ENCODE data around the gene CNTROB.
"Not testable (repeated sequence)": the region's sequence is repeated elsewhere in the genome, so short reads cannot be mapped to it uniquely, and the experiment has no call there.

CNTROB gene

DNA sequence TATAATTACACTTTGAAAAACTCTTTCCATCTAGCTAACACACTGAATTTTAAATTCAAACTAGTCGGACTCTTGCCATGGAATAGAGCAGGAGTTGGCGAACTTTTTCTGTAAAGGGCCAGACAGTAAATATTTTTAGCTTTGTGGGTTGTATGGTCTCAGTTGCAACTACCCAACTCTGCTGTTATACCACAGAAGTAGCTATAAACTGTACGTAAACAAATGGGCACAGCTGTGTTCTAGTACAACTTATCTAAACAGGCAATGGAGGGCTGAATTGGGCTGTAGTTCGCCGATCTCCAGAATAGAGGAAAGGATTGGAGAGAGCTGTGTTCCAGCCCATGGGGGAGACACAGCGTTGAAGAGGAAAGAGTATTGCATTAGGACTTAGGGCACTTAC is 8.7 kb downstream of the CNTROB start:
- no peak for DNase-seq (ENCODE audit: low spot score)

DNA sequence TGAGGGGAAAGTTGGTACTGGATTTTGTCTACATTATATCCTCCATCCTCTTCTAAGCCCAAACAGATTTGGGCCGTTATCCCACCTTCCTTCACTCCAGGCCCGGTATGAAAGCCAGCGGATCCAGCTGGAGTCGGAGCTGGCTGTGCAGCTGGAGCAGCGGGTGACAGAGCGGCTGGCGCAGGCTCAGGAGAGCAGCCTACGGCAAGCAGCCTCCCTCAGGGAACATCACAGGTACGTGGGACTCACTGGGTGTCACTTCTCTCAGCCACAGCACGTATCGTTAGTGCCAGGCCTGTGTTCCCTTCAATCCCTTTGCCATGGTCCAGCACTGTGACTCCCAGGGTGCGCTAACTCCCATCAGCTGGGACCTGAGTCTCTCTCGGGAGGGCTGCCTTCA is 11.3 kb downstream of the CNTROB start:
- no peak for DNase-seq (ENCODE audit: low spot score)

DNA sequence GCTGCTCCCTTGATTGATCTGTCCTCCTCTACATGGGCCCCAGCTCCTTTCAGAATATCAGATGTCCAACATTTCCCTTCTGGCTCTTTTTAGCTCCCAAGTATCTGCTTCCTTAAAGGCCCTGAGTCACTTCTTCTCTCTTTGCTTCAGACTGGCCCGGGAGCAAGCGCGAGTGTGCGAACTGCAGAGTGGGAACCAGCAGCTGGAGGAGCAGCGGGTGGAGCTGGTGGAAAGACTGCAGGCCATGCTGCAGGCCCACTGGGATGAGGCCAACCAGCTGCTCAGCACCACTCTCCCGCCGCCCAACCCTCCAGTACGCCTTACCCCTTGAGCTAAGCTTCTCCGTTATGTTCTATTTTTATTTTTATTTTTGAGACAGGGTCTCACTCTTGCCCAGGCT is 12.3 kb downstream of the CNTROB start:
- no peak for DNase-seq (ENCODE audit: low spot score)

DNA sequence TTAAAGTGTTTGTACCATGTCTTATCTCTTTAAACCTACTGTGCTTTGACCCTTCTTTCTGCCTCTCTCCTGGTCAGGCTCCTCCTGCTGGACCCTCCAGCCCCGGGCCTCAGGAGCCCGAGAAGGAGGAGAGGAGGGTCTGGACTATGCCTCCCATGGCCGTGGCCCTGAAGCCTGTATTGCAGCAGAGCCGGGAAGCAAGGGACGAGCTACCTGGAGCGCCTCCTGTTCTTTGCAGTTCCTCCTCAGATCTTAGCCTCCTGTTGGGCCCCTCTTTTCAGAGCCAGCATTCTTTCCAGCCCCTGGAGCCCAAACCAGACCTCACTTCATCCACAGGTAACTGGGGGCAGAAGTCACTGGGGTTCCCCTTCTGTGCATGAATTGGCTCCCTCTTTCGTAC is 13.6 kb downstream of the CNTROB start:
- no peak for DNase-seq (ENCODE audit: low spot score)

DNA sequence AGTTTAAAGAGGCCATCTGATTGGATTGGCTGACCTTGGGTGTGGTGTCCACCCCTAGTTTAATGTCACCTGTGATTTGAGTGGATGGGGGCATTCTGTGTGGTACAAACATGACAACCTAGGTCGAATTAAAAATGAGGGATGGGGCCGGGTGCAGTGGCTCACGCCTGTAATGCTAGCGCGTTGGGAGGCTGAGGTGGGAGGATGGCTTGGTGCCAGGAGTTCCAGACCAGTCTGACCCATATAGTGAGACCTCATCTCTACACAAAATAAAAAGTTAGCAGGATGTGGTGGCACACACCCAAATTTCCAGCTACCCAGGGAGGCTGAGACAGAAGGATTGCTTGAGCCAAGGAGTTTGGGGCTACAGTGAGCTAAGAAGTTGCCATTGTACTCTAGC is 14.4 kb downstream of the CNTROB start:
- DNase-seq (ENCODE audit: low spot score), result no peak

DNA sequence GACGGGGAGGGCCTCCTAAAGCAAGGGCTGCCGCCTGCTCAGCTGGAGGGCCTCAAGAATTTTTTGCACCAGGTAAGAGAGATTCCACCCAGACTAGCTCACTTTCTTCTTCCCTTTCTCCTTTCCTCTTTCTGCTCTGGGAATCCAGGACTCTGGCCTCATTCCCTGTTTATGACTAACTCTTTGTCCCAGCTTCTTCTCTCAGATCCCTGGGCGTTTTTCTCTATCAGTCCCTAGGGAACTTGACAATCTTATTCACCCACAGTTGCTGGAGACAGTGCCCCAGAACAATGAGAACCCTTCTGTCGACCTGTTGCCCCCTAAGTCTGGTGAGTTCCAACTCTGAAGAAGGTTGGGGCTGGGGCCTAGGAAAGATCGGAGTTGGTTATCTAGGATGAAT is 15.6 kb downstream of the CNTROB start:
- peak; percentile 30 for DNase-seq (ENCODE audit: low spot score)

DNA sequence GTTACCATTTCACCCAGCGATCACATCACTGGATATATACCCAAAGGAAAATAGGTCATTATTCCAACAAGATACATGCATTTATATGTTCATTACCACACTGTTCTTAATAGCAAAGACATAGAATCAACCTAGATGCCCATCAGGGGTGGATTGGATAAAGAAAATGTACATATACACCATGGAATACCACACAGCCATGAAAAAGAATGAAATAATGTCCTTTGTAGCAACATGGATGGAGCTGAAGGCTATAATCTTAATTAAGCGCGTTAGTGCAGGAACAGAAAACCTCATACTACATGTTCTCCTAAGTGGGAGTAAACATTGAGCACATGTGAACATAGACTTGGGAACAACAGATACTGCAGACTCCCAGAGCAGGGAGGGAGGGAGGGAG is 18.6 kb downstream of the CNTROB start:
- DNase-seq (ENCODE audit: low spot score), result no peak

DNA sequence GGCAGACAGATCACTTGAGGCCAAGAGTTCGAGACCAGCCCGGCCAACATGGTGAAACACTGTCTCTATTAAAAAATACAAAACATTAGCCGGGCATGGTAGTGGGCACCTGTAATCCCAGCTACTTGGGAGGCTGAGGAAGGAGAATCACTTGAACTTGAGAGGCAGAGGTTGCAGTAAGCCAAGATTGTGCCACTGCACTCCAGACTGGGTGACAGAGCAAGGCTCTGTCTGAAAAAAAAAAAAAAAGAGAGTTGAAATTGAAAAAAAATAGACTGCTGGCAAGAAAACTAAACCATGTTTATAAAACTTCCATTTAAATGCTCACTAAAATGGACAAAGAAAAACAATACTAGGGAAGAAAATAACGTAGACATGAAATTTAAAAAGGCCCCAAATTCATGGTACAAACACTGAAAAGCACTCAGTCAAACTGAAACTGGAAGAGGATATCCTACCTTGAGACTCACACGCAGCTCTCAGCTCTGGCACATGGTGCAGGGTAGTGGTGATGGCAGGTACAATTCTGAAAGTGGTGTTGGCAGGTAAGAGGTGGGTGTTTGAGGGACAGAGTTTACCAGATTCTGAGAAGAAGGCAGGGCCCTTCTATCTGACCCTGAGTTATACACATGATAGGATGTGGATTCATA is 19.3 kb downstream of the CNTROB start:
- DNase-seq (ENCODE audit: low spot score), result no peak

DNA sequence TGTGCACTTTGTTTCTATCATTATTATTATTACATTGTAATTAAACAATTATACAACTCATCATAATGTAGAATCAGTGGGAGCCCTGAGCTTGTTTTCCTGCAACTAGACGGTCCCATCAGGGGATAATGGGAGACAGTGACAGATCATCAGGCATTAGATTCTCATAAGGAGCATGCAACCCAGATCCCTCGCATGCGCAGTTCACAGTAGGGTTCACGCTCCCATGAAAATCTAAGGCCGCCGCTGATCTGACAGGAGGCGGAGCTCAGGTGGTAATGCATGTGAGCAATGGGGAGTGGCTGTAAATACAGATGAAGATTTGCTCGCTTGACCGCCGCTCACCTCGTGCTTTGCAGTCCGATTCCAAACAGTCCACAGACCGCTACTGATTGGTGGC is 21.3 kb downstream of the CNTROB start:
- not testable (repeated sequence) for DNase-seq (ENCODE audit: low spot score)

DNA sequence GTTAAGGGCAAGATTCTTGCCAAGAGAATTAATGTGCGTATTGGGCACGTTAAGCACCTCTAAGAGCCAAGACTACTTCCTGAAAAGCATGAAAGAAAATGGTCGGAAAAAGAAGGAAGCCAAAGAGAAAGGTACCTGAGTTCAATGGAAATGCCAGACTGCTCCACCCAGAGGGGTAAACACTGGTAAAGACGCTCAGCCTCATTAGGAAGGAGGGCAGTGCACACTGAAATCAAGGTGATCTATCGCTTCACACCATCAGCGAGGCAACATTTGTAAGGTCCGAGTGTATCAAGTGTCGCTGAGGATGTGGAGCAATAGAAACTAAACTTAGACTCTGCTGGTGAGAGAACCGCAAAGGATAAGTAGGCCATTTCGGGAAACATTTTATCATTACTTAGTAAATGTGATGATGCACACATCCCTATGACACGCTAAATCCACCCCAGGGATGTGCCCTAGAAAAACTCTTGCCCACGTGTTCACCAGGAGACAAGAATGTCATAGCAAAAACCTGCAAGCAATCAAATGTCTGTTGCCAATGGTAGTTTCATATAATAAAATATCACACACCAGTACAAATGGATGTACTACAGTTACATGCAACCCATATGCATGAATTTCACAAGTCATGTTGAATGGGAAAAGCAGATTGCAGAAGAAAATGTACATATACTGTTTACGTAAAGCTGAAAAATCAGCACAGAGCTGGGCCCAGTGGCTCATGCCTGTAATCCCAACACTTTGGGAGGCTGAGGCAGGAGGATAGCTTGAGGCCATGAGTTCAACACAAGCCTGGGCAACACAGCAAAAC is 23.6 kb downstream of the CNTROB start:
- no peak for DNase-seq (ENCODE audit: low spot score)

DNA sequence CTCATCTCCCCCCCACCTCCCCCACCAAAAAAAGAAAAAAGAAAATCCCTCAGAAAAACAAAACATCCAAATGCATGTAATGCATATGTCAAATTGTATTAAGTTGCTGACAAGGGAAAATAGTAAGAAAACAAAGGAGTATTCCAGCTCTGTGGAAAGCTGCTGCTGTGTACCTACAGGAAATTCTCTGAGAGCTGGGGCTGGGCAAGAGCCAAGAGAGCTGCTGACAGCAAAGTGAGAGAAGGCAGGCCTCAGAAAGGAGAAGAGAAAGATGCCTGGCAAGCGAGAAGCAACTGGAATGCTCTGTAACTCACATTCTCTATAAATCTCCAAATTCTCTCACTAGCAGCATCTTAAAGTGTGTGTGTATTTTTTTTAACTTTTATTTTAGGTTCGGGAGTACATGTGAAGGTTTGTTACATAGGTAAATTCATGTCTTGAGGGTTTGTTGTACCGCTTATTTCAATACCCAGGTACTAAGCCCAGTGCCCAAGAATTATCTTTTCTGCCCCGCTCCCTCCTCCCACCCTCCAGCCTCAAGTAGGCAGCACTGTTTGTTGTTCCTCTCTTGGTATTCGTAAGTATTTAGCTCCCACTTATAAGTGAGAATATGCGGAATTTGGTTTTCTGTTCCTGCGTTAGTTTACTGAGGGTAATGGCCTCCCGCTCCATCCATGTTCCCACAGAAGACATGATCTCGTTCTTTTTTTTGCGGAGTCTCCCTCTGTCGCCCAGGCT is 24.4 kb downstream of the CNTROB start:
- no peak for DNase-seq (ENCODE audit: low spot score)

DNA sequence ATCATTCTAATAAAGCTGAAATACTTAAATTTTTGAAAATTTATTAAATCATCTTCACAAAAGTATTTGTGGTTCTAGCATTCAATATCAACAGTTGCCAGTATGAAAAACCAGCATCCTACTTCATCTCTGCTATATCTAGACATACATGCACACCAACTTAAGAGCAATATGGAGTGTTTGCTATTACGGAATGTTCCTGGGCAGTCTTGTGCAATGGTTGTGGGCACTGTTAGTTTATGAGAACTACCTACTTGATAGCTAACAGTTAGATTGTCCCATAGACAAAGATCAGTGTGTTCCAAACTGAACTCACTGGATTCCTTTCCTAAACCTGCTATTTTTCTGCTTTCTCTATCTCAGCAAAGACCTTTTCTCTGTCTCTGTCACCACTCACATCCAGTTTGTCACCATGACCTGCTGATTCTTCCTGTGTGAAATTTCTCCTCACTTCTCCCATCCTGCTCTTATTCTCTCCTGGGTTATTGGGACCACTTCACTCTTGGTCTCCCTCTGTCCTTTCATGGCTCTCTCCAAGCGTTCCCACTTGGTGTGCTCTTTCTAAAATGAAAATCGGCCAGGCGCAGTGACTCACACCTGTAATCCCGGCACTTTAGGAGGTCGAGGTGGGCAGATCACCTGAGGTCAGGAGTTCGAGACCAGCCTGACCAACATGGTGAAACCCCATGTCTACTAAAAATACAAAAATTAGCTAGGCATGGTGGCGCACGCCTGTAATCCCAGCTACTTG is 27.7 kb downstream of the CNTROB start:
- DNase-seq (ENCODE audit: low spot score), result no peak

DNA sequence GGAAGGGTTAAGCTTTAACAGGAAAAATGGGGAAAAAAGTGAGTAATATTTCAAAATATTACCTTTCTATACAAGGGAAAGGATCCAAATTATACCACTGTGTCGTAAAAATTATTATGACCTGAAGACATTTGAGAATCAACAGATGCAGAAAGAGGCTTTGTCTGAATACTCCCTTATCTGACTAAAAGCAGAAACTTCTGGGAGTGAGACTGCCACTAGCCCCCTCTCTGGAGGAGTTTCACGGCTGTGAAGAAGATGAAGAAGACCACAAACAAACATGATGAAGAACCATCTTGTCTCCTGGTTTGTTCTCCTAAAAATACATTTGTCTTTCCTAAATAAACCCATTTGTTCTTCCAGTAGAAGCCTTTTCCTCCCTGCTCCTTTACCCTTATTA is 29.4 kb downstream of the CNTROB start:
- DNase-seq (ENCODE audit: low spot score), result no peak

DNA sequence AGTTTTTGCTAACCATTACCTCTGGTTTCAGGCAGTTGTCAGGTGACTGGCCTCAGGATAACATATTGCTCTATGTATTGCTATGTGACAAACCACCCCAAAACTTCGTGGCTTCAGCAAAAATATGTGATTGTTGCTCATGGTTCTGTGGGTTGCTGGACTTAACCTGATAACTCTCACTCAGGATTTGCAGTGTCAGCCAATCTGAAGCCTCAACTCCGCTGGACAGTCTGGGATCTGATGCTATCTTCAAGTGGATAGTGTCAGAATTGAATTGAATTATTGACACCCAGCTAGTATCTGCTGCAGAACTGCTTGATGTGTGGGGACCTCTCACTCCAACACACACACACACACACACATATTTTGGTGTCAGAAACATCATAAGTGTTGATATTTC is 35.7 kb downstream of the CNTROB start:
- no peak for DNase-seq (ENCODE audit: low spot score)

DNA sequence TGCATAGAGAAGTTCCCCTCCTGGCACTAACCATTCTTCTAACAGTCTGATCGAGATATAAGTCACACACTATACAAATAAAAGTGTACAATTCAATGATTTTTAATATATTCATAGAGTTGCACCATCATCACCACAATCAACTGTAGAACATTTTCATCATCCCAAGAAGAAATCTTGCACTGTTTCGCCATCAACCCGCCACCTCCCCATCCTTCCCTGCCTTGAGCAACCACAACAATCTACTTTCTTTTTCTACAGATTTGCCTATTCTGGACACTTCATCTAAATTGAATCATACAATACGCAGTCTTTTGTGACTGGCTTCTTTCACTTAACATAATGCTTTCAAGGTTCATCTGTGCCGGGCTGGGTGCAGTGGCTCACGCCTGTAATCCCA is 37.4 kb downstream of the CNTROB start:
- no peak for DNase-seq (ENCODE audit: low spot score)

DNA sequence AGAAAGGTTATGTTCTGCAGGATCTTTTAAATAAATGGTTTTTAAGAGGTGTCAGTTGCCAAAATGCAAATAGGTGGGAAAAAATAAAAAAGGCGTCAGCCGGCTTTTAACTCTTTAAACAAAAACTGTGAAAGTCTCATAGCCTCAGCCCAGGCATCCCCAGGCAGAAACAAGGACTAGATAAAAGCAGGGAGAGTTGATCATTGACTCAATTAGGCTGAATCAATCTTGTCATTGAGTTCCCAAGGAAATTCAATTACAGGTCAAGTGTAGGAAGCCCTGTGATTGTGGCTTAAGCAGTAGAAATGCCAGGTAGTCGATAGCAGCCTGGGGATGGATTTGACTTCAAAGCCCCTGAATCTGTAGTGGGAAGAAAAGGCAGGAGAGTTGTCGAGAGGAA is 39.6 kb downstream of the CNTROB start:
- no peak for DNase-seq (ENCODE audit: low spot score)

DNA sequence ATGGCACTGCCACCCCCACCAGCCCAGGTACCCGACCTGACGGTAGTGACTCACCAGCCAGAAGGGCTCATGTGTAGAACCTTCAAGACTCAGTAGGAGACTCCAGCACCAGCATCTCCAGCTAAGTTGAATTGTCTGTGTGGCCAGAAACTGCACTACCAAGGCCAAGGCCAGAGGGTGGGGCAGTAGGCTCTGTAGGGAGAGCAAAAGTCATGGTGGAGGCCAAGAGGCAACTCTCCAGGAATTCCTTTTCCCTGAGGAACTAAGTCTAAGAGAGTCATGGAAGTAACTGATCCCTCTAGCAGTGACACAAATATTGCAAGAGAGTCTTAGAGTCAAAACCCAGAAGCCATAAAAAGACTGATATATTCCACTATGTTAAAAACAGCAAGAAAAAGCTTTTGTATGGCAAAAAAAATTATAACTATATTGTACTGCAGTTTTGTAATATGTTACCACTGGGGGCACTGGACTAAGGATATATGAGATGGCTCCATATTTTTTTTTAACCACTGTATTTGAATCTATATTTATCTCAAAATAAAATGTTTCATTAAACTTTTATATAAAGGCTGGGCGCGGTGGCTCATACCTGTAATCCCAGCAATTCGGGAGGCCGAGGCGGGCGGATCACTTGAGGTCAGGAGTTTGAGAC is 40.3 kb downstream of the CNTROB start:
- DNase-seq (ENCODE audit: low spot score), result no peak

DNA sequence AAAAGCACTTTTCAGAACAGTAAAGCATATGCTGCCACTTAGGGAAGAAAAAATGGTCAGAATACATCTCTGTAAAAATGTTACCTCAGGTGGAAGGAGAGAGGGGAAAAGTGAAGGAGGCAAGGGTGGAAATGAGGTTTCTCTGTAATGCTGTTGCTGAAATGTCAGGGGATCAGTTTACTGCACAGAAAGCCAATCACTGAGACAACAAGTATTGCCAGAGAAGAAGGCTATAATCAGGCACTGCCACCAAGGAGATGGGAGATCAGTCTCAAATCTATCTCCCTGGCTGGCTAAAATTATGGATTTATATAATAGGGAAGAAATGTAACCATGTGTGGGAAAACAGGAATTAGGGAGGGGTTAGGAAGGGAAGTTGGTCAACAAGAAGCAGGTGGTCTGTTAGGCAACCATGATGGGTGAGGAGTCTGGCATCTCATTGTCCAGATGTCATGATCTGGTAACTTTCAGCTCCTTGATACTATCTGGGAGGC is 42.7 kb downstream of the CNTROB start:
- no peak for DNase-seq (ENCODE audit: low spot score)

DNA sequence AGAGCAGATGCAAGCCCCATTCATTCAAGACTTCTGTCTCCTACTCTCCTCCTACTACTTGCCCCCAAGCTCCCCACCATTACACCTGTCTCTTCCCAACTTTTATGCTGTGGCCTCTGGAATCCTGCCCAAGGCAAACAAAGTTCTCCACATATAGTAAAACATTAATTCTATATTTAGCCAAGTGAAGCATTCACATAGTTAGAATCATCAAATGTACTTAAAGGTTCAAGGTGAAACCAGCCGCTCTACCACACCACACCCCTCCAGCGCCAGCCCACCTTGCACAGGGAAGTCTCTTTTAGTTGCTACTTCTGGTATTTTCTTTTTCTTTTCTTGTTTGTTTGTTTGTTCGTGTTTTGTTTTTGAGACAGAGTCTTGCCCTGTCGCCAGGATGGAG is 45.0 kb downstream of the CNTROB start:
- no peak for DNase-seq (ENCODE audit: low spot score)

DNA sequence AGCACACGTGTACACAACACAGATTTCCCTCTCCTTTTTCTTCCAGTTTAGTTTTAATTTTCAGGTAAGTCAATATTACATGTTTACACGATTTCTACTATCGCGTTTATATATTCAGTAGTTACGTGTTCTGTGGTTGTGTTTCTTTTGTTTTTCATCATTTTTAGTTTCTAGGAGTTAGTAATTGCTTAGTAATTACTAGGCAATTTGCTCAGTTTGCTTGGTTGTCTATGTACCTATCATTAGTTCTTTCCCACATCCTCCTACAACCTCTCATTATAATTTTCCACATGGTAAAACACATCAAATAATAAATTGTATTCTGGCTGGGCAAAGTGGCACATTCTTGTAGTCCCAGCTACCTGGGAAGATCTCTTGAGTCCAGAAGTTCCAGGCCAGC is 45.8 kb downstream of the CNTROB start:
- DNase-seq (ENCODE audit: low spot score), result no peak

DNA sequence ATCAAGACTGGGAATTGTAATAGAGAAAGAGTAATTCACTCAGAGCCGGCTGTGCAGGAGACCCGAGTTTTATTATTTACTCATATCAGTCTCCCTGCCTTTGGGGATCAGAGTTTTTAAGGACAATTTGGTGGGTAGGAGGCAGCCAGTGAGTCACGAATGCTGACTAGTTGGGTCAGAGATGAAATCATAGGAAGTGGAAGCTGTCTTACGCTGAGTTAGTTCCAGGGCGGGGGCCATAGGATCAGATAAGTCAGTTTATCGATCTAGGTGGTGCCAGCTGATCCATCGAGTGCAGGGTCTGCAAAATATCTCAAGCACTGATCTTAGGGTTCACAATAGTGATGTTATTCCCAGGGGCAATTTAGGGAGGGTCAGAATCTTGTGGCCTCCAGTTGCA is 50.2 kb downstream of the CNTROB start:
- DNase-seq (ENCODE audit: low spot score), result peak; percentile 63

DNA sequence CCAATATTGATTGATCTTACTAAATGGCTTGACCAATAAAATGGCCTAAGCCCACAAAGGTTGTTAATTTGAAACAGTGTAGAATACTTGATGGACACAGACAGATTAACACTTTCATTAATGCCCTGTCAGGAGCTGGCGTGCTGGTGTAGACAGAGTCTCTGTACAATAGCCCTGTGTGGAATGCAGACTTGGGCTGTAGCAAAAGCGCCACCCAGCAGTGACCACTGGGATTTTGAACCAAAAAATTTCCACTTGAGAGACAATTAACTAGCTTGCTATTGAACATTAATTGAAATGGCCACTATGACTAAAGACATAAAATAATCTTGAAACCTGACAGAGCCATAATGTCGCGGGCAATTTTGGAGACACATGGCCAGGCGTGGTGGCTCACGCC is 50.7 kb downstream of the CNTROB start:
- no peak for DNase-seq (ENCODE audit: low spot score)
